HepG2 (cell line): ENCODE data around the gene HPCAL1. TPM values are rescaled to one million over a fixed set of nuclear protein-coding genes. Genes with fewer than 3 reads are reported as not detected.

Experiments
- CCDC6 ChIP-seq: sonication (generic); formaldehyde crosslinking; IDR thresholded peaks from 2 replicates; pipeline ENCODE4 v1.8.1; 2022; ENCODE audit warnings: mild to moderate bottlenecking, missing genetic modification reagents, moderate library complexity
- DNMT1 ChIP-seq: sonication (generic); formaldehyde crosslinking; IDR thresholded peaks from 2 replicates; pipeline ENCODE4 v1.5.1; 2020; ENCODE audit warnings: mild to moderate bottlenecking, missing genetic modification reagents
- ETV6 ChIP-seq: sonication (generic); formaldehyde crosslinking; conservative IDR thresholded peaks from 2 replicates; pipeline ENCODE4 v1.4.0; 2020; ENCODE audit warnings: missing genetic modification reagents
- GZF1 ChIP-seq: sonication (generic); formaldehyde crosslinking; IDR thresholded peaks from 2 replicates; pipeline ENCODE4 v1.5.1; 2020; ENCODE audit warnings: mild to moderate bottlenecking, missing genetic modification reagents
- KAT8 ChIP-seq: IDR thresholded peaks from 2 replicates; pipeline ENCODE4 v1.6.1; 2016; ENCODE audit warnings: missing genetic modification reagents, missing compliant biosample characterization
- KLF12 ChIP-seq: sonication (generic); formaldehyde crosslinking; IDR thresholded peaks from 2 replicates; pipeline ENCODE4 v1.4.0; 2020; ENCODE audit warnings: missing genetic modification reagents, borderline replicate concordance
- MAFK ChIP-seq, 2 experiments: IDR thresholded peaks in 1 of 2; conservative IDR thresholded peaks in 1 of 2; 2 replicates each; pipeline ENCODE4 v1.6.1; 2011; ENCODE audit warnings: improper control_type of control experiment in 2 of 2, low read length in 2 of 2
- MATR3 ChIP-seq: sonication (generic); formaldehyde crosslinking; IDR thresholded peaks from 2 replicates; pipeline ENCODE4 v1.4.0; 2020; ENCODE audit warnings: missing genetic modification reagents
- MIER3 ChIP-seq: IDR thresholded peaks from 2 replicates; pipeline ENCODE4 v1.6.1; 2016; ENCODE audit warnings: missing compliant biosample characterization, borderline replicate concordance
- PAF1 ChIP-seq: IDR thresholded peaks from 2 replicates; pipeline ENCODE4 v1.6.1; 2016; ENCODE audit warnings: missing genetic modification reagents, missing compliant biosample characterization
- PPARG ChIP-seq: conservative IDR thresholded peaks from 2 replicates; pipeline ENCODE4 v1.6.1; 2016; ENCODE audit warnings: missing biosample characterization, missing genetic modification reagents
- SPEN ChIP-seq: sonication (generic); formaldehyde crosslinking; IDR thresholded peaks from 2 replicates; pipeline ENCODE4 v1.5.1; 2020; ENCODE audit warnings: low read depth, mild to moderate bottlenecking, missing genetic modification reagents
- TCF12 ChIP-seq, 2 experiments: fragments of 450-650 bp in 1 of 2; sonication (generic) in 1 of 2; formaldehyde crosslinking in 1 of 2; IDR thresholded peaks; 2 replicates each; pipeline versions ENCODE4 v1.6.1 to v1.8.0; 2017 to 2022; ENCODE audit warnings: antibody characterized with exemption in 1 of 2, mild to moderate bottlenecking in 1 of 2, missing genetic modification reagents in 1 of 2, moderate library complexity in 1 of 2
- TRIM24 ChIP-seq: sonication (generic); formaldehyde crosslinking; IDR thresholded peaks from 2 replicates; pipeline ENCODE4 v1.8.0; 2022; ENCODE audit warnings: mild to moderate bottlenecking, missing genetic modification reagents
- ZFP37 ChIP-seq: sonication (generic); formaldehyde crosslinking; IDR thresholded peaks from 2 replicates; pipeline ENCODE4 v1.4.0; 2020; ENCODE audit warnings: missing genetic modification reagents, borderline replicate concordance
- ZNF12 ChIP-seq: sonication (generic); formaldehyde crosslinking; IDR thresholded peaks from 2 replicates; pipeline ENCODE4 v1.5.0; 2020; ENCODE audit warnings: missing genetic modification reagents
- ZNF136 ChIP-seq: sonication (generic); formaldehyde crosslinking; IDR thresholded peaks from 2 replicates; pipeline ENCODE4 v1.8.1; 2022; ENCODE audit warnings: low read depth, mild to moderate bottlenecking, moderate library complexity, missing genetic modification reagents
- ZNF264 ChIP-seq: sonication (generic); formaldehyde crosslinking; IDR thresholded peaks from 2 replicates; pipeline ENCODE4 v1.4.0; 2020; ENCODE audit warnings: missing genetic modification reagents
- ZNF546 ChIP-seq: sonication (generic); formaldehyde crosslinking; conservative IDR thresholded peaks from 2 replicates; pipeline ENCODE4 v1.8.1; 2023; ENCODE audit warnings: mild to moderate bottlenecking, missing genetic modification reagents
- ZNF552 ChIP-seq: sonication (generic); formaldehyde crosslinking; IDR thresholded peaks from 2 replicates; pipeline ENCODE4 v1.9.0; 2022; ENCODE audit warnings: missing genetic modification reagents, mild to moderate bottlenecking, borderline replicate concordance
- ZNF616 ChIP-seq: sonication (generic); formaldehyde crosslinking; IDR thresholded peaks from 2 replicates; pipeline ENCODE4 v1.5.0; 2020; ENCODE audit warnings: low read depth, mild to moderate bottlenecking, missing genetic modification reagents
- ZNF770 ChIP-seq: sonication (generic); formaldehyde crosslinking; IDR thresholded peaks from 2 replicates; pipeline ENCODE4 v1.5.0; 2020; ENCODE audit warnings: mild to moderate bottlenecking, missing genetic modification reagents
- ZNF879 ChIP-seq: sonication (generic); formaldehyde crosslinking; IDR thresholded peaks from 2 replicates; pipeline ENCODE4 v1.8.1; 2023; ENCODE audit warnings: missing genetic modification reagents
- ZSCAN9 ChIP-seq: IDR thresholded peaks from 2 replicates; pipeline ENCODE4 v1.6.1; 2016; ENCODE audit warnings: borderline replicate concordance
- polyA plus RNA-seq, 8 experiments: library from polyadenylated mRNA; depleted of rRNA in 3 of 8; stranded (reverse) in 7 of 8; unstranded in 1 of 8; fragments of >200 nt; fragmentation: Illumina TruSeq in 4 of 8; extraction: Trizol in 4 of 8; gene quantifications; 2 replicates each; pipeline versions ENCODE4 v1.2.1 to v1.2.3, GENCODE V29; 2011 to 2016; ENCODE audit warnings: low read depth in 4 of 8, missing spikeins in 1 of 8, mixed read lengths in 1 of 8; ENCODE audit not compliant: insufficient read depth in 1 of 8
- total RNA-seq, 5 experiments: library from RNA; depleted of rRNA; stranded (reverse); fragments of >200 nt; fragmentation: Illumina TruSeq; extraction: Trizol; gene quantifications; 2 replicates each; pipeline ENCODE4 v1.2.3, GENCODE V29; 2016; ENCODE audit warnings: low read depth in 1 of 5
- TF ChIP-seq, protein P1 (sequence below): sonication (generic); formaldehyde crosslinking; IDR thresholded peaks from 2 replicates; pipeline ENCODE4 v1.5.0; 2020; ENCODE audit warnings: missing genetic modification reagents

HPCAL1 gene
- total and polyA plus RNA-seq, 2 of the 13 experiments (the other 11 are each of a cell fraction or from before 2014, with no cell fraction given), result 29.5 to 29.9 TPM

DNA sequence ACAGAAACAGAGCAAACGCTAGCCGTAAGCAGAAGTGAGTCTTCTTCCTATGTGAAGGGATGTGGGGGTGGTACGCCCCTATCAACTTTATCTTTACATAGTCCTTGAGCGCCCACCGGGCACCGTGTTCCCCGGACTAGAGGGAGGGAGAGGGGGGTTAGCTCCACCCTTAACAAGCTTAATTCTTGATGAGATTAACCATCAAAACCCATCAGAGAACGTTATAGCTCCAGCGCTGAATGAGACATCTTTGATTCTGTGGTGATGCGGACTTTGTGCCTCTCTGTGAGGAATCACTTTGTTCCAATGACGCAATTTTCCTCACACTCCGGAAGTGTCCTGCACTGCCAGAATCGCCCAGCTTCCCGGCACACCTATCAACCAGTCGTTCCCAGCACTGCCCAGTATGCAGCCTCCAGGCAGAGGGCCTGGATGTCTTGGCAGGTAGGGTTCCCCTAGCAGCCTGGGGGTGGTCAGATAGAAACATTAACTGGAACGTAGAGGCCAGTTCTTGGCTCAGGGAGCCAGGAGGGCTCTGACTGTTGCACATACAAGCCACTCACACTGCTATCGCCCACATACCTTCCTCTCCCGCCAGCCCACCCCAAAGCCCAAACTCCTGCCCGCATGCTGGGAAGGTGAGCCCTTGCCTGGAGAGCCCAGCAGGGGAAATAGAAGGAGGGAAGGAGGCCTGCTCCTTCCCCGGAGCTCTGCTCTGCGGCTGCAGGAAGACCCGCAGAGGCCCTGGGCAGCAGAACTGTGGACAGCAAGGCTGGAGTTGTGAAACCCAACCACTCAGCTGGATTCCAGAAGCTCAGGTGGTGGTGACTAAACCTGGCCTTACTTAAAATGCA is 147.4 kb downstream of the HPCAL1 start (continued):
- TF ChIP-seq ZNF264 (CRISPR knock-in tag), result no peak
- TF ChIP-seq, protein P1, sequence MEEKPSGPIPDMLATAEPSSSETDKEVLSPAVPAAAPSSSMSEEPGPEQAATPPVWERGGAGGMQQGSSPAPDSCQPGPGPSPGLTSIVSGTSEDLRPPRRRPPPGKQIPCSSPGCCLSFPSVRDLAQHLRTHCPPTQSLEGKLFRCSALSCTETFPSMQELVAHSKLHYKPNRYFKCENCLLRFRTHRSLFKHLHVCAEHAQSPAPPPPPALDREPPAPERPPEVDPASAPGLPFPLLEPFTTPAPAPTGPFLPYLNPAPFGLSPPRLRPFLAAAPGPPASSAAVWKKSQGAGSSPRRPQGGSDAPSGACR (CRISPR knock-in tag), result 0 out of 2 replicates have a peak, but pooled peaks have one; percentile 45
- no peak for TF ChIP-seq ZFP37
- TF ChIP-seq ZNF546, result no peak
- TF ChIP-seq GZF1, result 0 out of 2 replicates have a peak, but pooled peaks have one; percentile 32
- no peak for TF ChIP-seq TRIM24 (CRISPR knock-in tag)
- TF ChIP-seq ZNF12, result peak; percentile 84; the same call in 1 of the 2 replicates
- peak; percentile 22; the same call in 1 of the 2 replicates for TF ChIP-seq ZNF616 (CRISPR knock-in tag)
- TF ChIP-seq PAF1, result 0 out of 2 replicates have a peak, but pooled peaks have one; percentile 33
- peak; percentile 71; the same call in 1 of the 2 replicates for TF ChIP-seq CCDC6 (CRISPR knock-in tag)
- 0 out of 2 replicates have a peak, but pooled peaks have one; percentile 31 for TF ChIP-seq DNMT1 (CRISPR knock-in tag)
- TF ChIP-seq MIER3, result peak; percentile 95; the same call in 1 of the 2 replicates
- peak; percentile 69 for TF ChIP-seq PPARG (CRISPR knock-in tag)
- no peak for TF ChIP-seq ZNF879 (CRISPR knock-in tag)
- TF ChIP-seq MAFK (conservative IDR thresholded peaks at IDR 0.05 in 1 of 2, IDR thresholded peaks at IDR 0.05 in 1 of 2; ENCODE audit: low read length in 2 of 2), result no peak
- TF ChIP-seq KLF12 (CRISPR knock-in tag), result no peak
- peak; percentile 64; the same call in 1 of the 2 replicates for TF ChIP-seq ETV6 (CRISPR knock-in tag)
- 0 out of 2 replicates have a peak, but pooled peaks have one; percentile 70 for TF ChIP-seq ZNF552 (CRISPR knock-in tag)
- peak; percentile 97 for TF ChIP-seq ZSCAN9 (CRISPR knock-in tag)
- no peak for TF ChIP-seq MATR3
- no peak for TF ChIP-seq TCF12 (IDR thresholded peaks at IDR 0.05)
- peak; percentile 46; the same call in 1 of the 2 replicates for TF ChIP-seq TCF12 (CRISPR knock-in tag; IDR thresholded peaks at IDR 0.05)
- peak; percentile 61; the same call in 1 of the 2 replicates for TF ChIP-seq ZNF770
- TF ChIP-seq KAT8 (CRISPR knock-in tag), result peak; percentile 97
- TF ChIP-seq ZNF136 (CRISPR knock-in tag), result peak; percentile 97
- TF ChIP-seq SPEN, result peak; percentile 91
